ENCODE results near the gene RFC1.

GRCh38 chr4:39287223-39287622 lies 78.9 kb downstream of the RFC1 start:
- TF ChIP-seq CTCF (conservative IDR thresholded peaks at IDR 0.05) = no peak
- no peak for TF ChIP-seq EZH2 (IDR thresholded peaks at IDR 0.05; ENCODE audit: low read depth)
